H1 (cell line): ENCODE measurements around the gene GOSR1. TPM values are rescaled to one million over a fixed set of nuclear protein-coding genes. Genes with fewer than 3 reads are reported as not detected.

ENCODE experiments used
- CHD7 ChIP-seq: fragments of 300-600 bp; sonication (generic); IDR thresholded peaks from 2 replicates; pipeline ENCODE4 v1.7.1; 2012; ENCODE audit warnings: low read length, moderate library complexity, mild to moderate bottlenecking, inconsistent platforms; ENCODE audit not compliant: insufficient replicate concordance
- KDM1A ChIP-seq: fragments of 200-600, 300-600 bp; sonication (generic); IDR thresholded peaks from 2 replicates; pipeline ENCODE4 v1.7.1; 2016; ENCODE audit warnings: mild to moderate bottlenecking, low read length, borderline replicate concordance
- polyA plus RNA-seq, 7 experiments: library from polyadenylated mRNA; depleted of rRNA in 3 of 7; stranded (reverse) in 5 of 7; unstranded in 2 of 7; fragments of >200 nt in 5 of 7; fragments of 200-250 nt in 2 of 7; gene quantifications; 1 replicate in 5 of 7; 2 replicates in 1 of 7; 4 replicates in 1 of 7; pipeline versions ENCODE4 v1.2.1 to v1.2.3, GENCODE V29; 2011 to 2013; ENCODE audit warnings: missing spikeins in 2 of 7, mixed read lengths in 2 of 7
- total RNA-seq: library from RNA; stranded (reverse); fragmentation: NEBNext Ultra II Directional; extraction: Animal tissue kit (Norgen Biotek cat#: 25700); gene quantifications from 2 replicates; pipeline ENCODE4 v1.2.1, GENCODE V29; 2021

The GOSR1 gene
- total and polyA plus RNA-seq, 2 of the 8 experiments (the other 6 are each of a cell fraction or from before 2014, with no cell fraction given) = 9.2 to 43.3 TPM

- no peak for TF ChIP-seq CHD7
- TF ChIP-seq KDM1A = no peak
Observed at GRCh38 chr17:30551996-30552339, 74.8 kb downstream of the GOSR1 start (continued).
